HG03558 (cell line): ENCODE results near the gene RER1.
"Not testable (repeated sequence)": the region's sequence is repeated elsewhere in the genome, so short reads cannot be mapped to it uniquely, and the experiment has no call there.

Experiments
- ATAC-seq: cut with Tn5 transposase; IDR thresholded peaks from one replicate; pipeline ENCODE4 v1.9.1; 2021; ENCODE audit warnings: moderate number of reproducible peaks; ENCODE audit not compliant: unreplicated experiment; ENCODE audit errors: extremely low read depth

Gene RER1

GRCh38 chr1:2438038-2438437 is 46.4 kb downstream of the RER1 start:
- no peak for ATAC-seq

GRCh38 chr1:2438641-2439040 is 47.0 kb downstream of the RER1 start:
- ATAC-seq: no peak

GRCh38 chr1:2439369-2439768 is 47.7 kb downstream of the RER1 start:
- no peak for ATAC-seq

- not testable (repeated sequence) for ATAC-seq
These were observed 48.7 kb downstream of the RER1 start for GRCh38 chr1:2440346-2440745.

GRCh38 chr1:2441746-2442145 is 50.1 kb downstream of the RER1 start:
- ATAC-seq: no peak

GRCh38 chr1:2442661-2443060 is 51.0 kb downstream of the RER1 start:
- ATAC-seq: no peak

- ATAC-seq: no peak
These were observed 51.9 kb downstream of the RER1 start for GRCh38 chr1:2443277-2444137.

GRCh38 chr1:2444138-2444591 is 52.5 kb downstream of the RER1 start:
- no peak for ATAC-seq

GRCh38 chr1:2445162-2445822 is 53.7 kb downstream of the RER1 start:
- no peak for ATAC-seq

- ATAC-seq: no peak
These were observed 54.2 kb downstream of the RER1 start for GRCh38 chr1:2445823-2446215.

- ATAC-seq: no peak
These were observed 54.8 kb downstream of the RER1 start for GRCh38 chr1:2446394-2446793.

- ATAC-seq: no peak
These were observed 55.2 kb downstream of the RER1 start for GRCh38 chr1:2446861-2447260.

- ATAC-seq: no peak
These were observed 55.8 kb downstream of the RER1 start for GRCh38 chr1:2447276-2448097.

- ATAC-seq: no peak
These were observed 56.4 kb downstream of the RER1 start for GRCh38 chr1:2448098-2448445.

GRCh38 chr1:2449636-2450454 is 58.2 kb downstream of the RER1 start:
- ATAC-seq: no peak

- no peak for ATAC-seq
These were observed 60.1 kb downstream of the RER1 start for GRCh38 chr1:2451741-2452140.

- ATAC-seq: no peak
These were observed 60.7 kb downstream of the RER1 start for GRCh38 chr1:2452201-2452931.

GRCh38 chr1:2452932-2453315 is 61.3 kb downstream of the RER1 start:
- no peak for ATAC-seq

- ATAC-seq: no peak
These were observed 62.6 kb downstream of the RER1 start for GRCh38 chr1:2454227-2454626.
